Heart left ventricle (tissue), 13 donors: ENCODE measurements around the gene GLT1D1.

ENCODE experiments used
- POLR2A ChIP-seq, 2 donors: fragments of 450-650 bp; IDR thresholded peaks; one replicate each; pipeline ENCODE4 v1.6.1; 2017; ENCODE audit warnings: antibody characterized with exemption in 2 of 2, mild to moderate bottlenecking in 2 of 2, moderate library complexity in 2 of 2
- TF ChIP-seq, protein P1 (sequence below), 12 donors: fragments of 200-600 bp; sonication (generic) in 4 of 12; IDR thresholded peaks; one replicate each; pipeline versions ENCODE4 v1.5.0 to v1.8.0; 2018 to 2022; ENCODE audit warnings: antibody characterized with exemption in 12 of 12, mild to moderate bottlenecking in 5 of 12
- donor health status: ischemic (EF 13 %, LVEDD 7.1; RV severe dilation, severe dysfunction).
- donor health status: DM: no; HTN: yes; CAD: no.
- donor health status: DM: no; HTN: no; CAD: no.
- donor health status: ischemic (EF 25% LVEDD 6.9; RV normal size, moderate dysfunction).
- donor health status: ischemic (EF 25% LVEDD 5.7; RV mildly dilated, moderate dysfunction).
- donor health status: ischemic (EF 35%, LVEDD 5.7; RV mildly dilated, moderate dysfunction).
- donor health status: nonischemic (EF 11% LVEDD 7.7; RV severe dilation, severe dysfunction).
- donor health status: DM: yes; HTN: yes; CAD: no.
- donor health status: PGD.
- donor health status: ischemic (EF 29% LVEDD 5.4; RV normal size, mild dysfunction).
- donor health status: nonischemic (EF 23%, LVEDD 6.1; RV moderate dilation, normal function).

DNA sequence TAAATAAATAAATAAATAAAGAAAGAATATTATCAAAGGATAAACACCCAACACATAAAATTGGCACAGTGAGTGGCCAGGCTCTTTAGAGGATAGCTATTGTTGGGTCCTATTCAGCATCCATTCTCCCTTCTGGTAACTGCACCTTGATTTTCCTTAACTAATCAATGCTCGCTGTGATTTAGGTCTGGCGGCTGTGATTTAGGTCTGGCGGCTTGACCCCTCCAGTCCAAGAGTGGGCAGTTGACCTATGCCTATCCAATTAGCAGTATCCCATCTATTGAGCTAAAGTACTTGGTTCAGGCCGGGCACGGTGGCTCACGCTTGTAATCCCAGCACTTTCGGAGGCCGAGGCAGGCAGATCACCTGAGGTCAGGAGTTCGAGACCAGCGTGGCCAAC, 19.9 kb upstream of the GLT1D1 start:
- TF ChIP-seq, protein P1, sequence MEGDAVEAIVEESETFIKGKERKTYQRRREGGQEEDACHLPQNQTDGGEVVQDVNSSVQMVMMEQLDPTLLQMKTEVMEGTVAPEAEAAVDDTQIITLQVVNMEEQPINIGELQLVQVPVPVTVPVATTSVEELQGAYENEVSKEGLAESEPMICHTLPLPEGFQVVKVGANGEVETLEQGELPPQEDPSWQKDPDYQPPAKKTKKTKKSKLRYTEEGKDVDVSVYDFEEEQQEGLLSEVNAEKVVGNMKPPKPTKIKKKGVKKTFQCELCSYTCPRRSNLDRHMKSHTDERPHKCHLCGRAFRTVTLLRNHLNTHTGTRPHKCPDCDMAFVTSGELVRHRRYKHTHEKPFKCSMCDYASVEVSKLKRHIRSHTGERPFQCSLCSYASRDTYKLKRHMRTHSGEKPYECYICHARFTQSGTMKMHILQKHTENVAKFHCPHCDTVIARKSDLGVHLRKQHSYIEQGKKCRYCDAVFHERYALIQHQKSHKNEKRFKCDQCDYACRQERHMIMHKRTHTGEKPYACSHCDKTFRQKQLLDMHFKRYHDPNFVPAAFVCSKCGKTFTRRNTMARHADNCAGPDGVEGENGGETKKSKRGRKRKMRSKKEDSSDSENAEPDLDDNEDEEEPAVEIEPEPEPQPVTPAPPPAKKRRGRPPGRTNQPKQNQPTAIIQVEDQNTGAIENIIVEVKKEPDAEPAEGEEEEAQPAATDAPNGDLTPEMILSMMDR (IDR thresholded peaks at IDR 0.05): no peak
- TF ChIP-seq POLR2A (IDR thresholded peaks at IDR 0.05): no peak
